ENCODE data around the gene WASL.

WASL gene

DNA sequence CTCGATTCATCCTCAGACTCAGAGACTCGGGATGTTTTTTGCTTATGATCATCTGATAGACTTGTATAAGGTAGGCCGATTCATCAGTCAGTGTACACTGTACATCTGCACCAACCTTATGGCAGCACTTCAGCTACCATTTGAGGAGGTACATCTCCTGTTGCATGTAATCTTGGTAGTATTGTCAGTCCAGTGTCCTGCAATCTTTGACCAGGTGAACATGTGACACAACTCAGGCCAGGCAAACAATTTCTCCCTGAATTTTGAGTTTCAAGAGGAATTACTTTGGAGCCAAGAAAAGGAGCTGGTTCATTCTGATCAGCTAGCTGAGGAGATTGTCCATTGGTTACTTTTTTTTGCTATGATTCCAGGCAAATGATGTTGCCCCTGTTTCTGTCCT, 19.7 kb upstream of the WASL start:
- Histone ChIP-seq H3K4me1 (ENCODE audit: control insufficient read depth in 1 of 2, insufficient read depth in 1 of 2, low read depth in 1 of 2, low read length in 1 of 2) (no peaks in the 10 kb centered on the region), H3K9me3 (no peaks in the 10 kb centered on the region), H3K27me3 (no peaks in the 10 kb centered on the region), H3K36me3 (no peaks in the 10 kb centered on the region), H3K27ac (no peak overlapping the region), H3K4me3 (ENCODE audit: low read depth in 1 of 2, low read length in 1 of 2) (no peak overlapping the region)
- TF ChIP-seq, protein P1, sequence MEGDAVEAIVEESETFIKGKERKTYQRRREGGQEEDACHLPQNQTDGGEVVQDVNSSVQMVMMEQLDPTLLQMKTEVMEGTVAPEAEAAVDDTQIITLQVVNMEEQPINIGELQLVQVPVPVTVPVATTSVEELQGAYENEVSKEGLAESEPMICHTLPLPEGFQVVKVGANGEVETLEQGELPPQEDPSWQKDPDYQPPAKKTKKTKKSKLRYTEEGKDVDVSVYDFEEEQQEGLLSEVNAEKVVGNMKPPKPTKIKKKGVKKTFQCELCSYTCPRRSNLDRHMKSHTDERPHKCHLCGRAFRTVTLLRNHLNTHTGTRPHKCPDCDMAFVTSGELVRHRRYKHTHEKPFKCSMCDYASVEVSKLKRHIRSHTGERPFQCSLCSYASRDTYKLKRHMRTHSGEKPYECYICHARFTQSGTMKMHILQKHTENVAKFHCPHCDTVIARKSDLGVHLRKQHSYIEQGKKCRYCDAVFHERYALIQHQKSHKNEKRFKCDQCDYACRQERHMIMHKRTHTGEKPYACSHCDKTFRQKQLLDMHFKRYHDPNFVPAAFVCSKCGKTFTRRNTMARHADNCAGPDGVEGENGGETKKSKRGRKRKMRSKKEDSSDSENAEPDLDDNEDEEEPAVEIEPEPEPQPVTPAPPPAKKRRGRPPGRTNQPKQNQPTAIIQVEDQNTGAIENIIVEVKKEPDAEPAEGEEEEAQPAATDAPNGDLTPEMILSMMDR (IDR thresholded peaks at IDR 0.05), result no peak

GRCh38 chr7:123763191-123763661, 14.4 kb upstream of the WASL start:
- Histone ChIP-seq H3K27me3 (no peaks in the 10 kb centered on the region), H3K4me3 (ENCODE audit: low read depth in 1 of 2, low read length in 1 of 2) (no peak overlapping the region), H3K4me1 (ENCODE audit: control insufficient read depth in 1 of 2, insufficient read depth in 1 of 2, low read depth in 1 of 2, low read length in 1 of 2) (no peaks in the 10 kb centered on the region), H3K9me3 (no peaks in the 10 kb centered on the region), H3K36me3 (no peaks in the 10 kb centered on the region), H3K27ac (no peak overlapping the region)
- TF ChIP-seq, protein P1 (IDR thresholded peaks at IDR 0.05), result no peak

DNA sequence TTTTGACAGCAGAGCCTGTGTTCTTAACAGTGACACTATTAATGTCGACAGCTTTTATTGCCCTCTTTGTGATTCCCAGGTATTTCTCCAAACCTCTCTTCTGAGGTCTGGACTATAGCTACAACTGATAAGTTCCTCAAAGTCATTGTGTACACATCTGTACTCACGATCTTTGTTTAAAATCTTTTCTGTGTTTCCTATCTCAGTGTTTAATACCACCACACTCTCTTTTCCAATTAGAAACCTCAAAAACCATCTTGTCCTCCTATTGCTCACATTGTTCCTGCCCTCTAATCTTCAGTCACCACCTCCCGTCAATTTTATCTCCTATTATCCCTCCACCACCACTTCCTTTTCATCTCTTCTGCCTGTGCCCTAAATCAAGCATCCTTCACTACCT, 12.9 kb upstream of the WASL start:
- TF ChIP-seq, protein P1 (IDR thresholded peaks at IDR 0.05), result no peak
- Histone ChIP-seq H3K4me1 (ENCODE audit: control insufficient read depth in 1 of 2, insufficient read depth in 1 of 2, low read depth in 1 of 2, low read length in 1 of 2) (no peaks in the 10 kb centered on the region), H3K4me3 (ENCODE audit: low read depth in 1 of 2, low read length in 1 of 2) (no peak overlapping the region), H3K9me3 (no peaks in the 10 kb centered on the region), H3K27ac (no peak overlapping the region), H3K27me3 (no peaks in the 10 kb centered on the region), H3K36me3 (no peaks in the 10 kb centered on the region)

DNA sequence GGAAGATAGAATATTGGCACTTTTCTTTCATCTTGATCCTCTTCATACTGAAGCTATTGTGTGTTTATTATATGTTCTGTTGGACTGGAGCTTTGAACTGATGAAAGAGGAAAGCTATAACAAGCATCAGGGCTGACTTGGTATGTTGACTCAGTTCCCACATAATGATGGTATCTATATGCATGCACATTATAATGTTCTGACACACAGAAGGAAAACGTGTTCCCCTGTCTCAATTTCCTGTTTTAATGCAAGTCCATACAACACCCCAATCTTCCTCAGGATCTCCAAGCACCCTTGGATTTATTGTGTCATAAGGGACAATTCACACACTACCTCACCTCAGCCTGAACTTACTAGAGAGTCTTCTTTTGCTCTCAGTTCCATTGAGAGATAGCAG, 8.3 kb upstream of the WASL start:
- H3K27me3 ChIP-seq, result peaks cover 7% of the 10 kb centered on the region
- H3K4me1 ChIP-seq (ENCODE audit: control insufficient read depth in 1 of 2, insufficient read depth in 1 of 2, low read depth in 1 of 2, low read length in 1 of 2), result no peaks in the 10 kb centered on the region

DNA sequence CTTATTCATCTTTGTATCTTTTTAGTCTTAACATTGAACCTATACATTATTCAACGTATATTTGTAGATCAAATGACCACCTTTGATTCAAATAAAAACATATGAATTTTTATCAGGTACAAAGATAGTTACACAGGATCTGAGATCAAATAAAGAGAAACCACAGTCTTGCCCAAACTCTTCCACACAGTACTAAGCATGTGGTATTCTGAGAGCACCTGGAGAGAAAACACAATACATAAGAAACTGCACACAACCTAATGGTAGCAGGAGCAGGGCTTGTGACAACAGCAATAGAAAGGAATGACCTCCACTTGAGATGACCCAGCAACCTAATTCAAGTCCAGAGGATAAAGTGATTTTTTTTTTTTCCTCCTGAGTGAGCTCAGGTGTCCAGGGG, 6.5 kb upstream of the WASL start:
- Histone ChIP-seq H3K36me3 (no peaks in the 10 kb centered on the region), H3K9me3 (no peaks in the 10 kb centered on the region), H3K4me1 (ENCODE audit: control insufficient read depth in 1 of 2, insufficient read depth in 1 of 2, low read depth in 1 of 2, low read length in 1 of 2) (no peaks in the 10 kb centered on the region), H3K27me3 (peaks cover 13% of the 10 kb centered on the region), H3K27ac (no peak overlapping the region), H3K4me3 (ENCODE audit: low read depth in 1 of 2, low read length in 1 of 2) (no peak overlapping the region)
- TF ChIP-seq, protein P1 (IDR thresholded peaks at IDR 0.05), result no peak

More for the DNA sequence above, 8.3 kb upstream of the WASL start:
- H3K36me3 ChIP-seq, result no peaks in the 10 kb centered on the region
- no peak overlapping the region for H3K4me3 ChIP-seq (ENCODE audit: low read depth in 1 of 2, low read length in 1 of 2)
- no peaks in the 10 kb centered on the region for H3K9me3 ChIP-seq
- TF ChIP-seq, protein P1 (IDR thresholded peaks at IDR 0.05), result no peak
- H3K27ac ChIP-seq, result no peak overlapping the region

Measured in neutrophil (primary cell).